Activated naive CD4-positive, alpha-beta T cell (primary cell): Measurements from ENCODE around the gene SLC8A3.

Source experiments
- DNase-seq, 4 experiments: peaks; one replicate each; lab custom pipeline; 2025; lab: John Stamatoyannopoulos, UW

Gene SLC8A3

GRCh38 chr14:70023871-70024270 lies 164.9 kb downstream of the SLC8A3 start:
- DNase-seq, result no peak

GRCh38 chr14:70022771-70023445 lies 165.8 kb downstream of the SLC8A3 start:
- no peak for DNase-seq

- no peak for DNase-seq
Measured at GRCh38 chr14:70021548-70022220, 167.1 kb downstream of the SLC8A3 start.

- no peak for DNase-seq
Measured at GRCh38 chr14:70020352-70021170, 168.2 kb downstream of the SLC8A3 start.

- DNase-seq, result no peak
Measured at GRCh38 chr14:70019695-70020094, 169.1 kb downstream of the SLC8A3 start.

- DNase-seq, result no peak
Measured at GRCh38 chr14:70018713-70019211, 170.0 kb downstream of the SLC8A3 start.

- DNase-seq, result no peak
Measured at GRCh38 chr14:70018230-70018629, 170.5 kb downstream of the SLC8A3 start.

GRCh38 chr14:70014406-70015095 lies 174.2 kb downstream of the SLC8A3 start:
- no peak for DNase-seq

GRCh38 chr14:70013271-70013873 lies 175.4 kb downstream of the SLC8A3 start:
- no peak for DNase-seq

GRCh38 chr14:70011708-70012107 lies 177.0 kb downstream of the SLC8A3 start:
- no peak for DNase-seq

GRCh38 chr14:70011098-70011497 lies 177.7 kb downstream of the SLC8A3 start:
- no peak for DNase-seq

- no peak for DNase-seq
Measured at GRCh38 chr14:70009961-70010360, 178.8 kb downstream of the SLC8A3 start.

- no peak for DNase-seq
Measured at GRCh38 chr14:70008284-70009262, 180.2 kb downstream of the SLC8A3 start.

- no peak for DNase-seq
Measured at GRCh38 chr14:70006699-70007098, 182.1 kb downstream of the SLC8A3 start.

GRCh38 chr14:70005281-70005805 lies 183.4 kb downstream of the SLC8A3 start:
- no peak for DNase-seq

GRCh38 chr14:70004791-70005190 lies 184.0 kb downstream of the SLC8A3 start:
- DNase-seq, result no peak

GRCh38 chr14:70002589-70003346 lies 186.0 kb downstream of the SLC8A3 start:
- DNase-seq, result no peak

GRCh38 chr14:70000601-70001000 lies 188.2 kb downstream of the SLC8A3 start:
- no peak for DNase-seq

GRCh38 chr14:69999261-69999674 lies 189.5 kb downstream of the SLC8A3 start:
- DNase-seq, result no peak
